AG04450 (cell line): Measurements from ENCODE around the gene NDC80. TPM values are rescaled to one million over a fixed set of nuclear protein-coding genes. Genes with fewer than 3 reads are reported as not detected.

Source experiments
- CTCF ChIA-PET: fragments of 300-600, 350-600 bp; formaldehyde crosslinking; extraction: SDS; loops from one replicate; lab custom pipeline; 2022; ENCODE audit warnings: antibody characterized with exemption, inconsistent platforms; lab: Charles Lee
- POLR2A ChIA-PET: fragments of 350-600 bp; formaldehyde crosslinking; extraction: SDS; loops from one replicate; lab custom pipeline; 2021; ENCODE audit warnings: antibody characterized with exemption, inconsistent platforms; lab: Yijun Ruan, JAX
- DNase-seq: peaks from one replicate; pipeline ENCODE4 v3.0.0-alpha.2; 2011; ENCODE audit warnings: low read depth, low spot score
- H3K27ac ChIP-seq: one replicate; pipeline ENCODE4 v1.5.1; 2012; ENCODE audit warnings: low read depth, low read length, control low read depth
- H3K27me3 ChIP-seq: one replicate; pipeline ENCODE4 v1.6.0; 2012; ENCODE audit warnings: low read length; ENCODE audit not compliant: control insufficient read depth, insufficient read depth
- H3K4me3 ChIP-seq: 2 replicates; pipeline ENCODE4 v1.5.1; 2011; ENCODE audit warnings: mild to moderate bottlenecking, low read depth, low read length, control low read depth
- H3K9me3 ChIP-seq: 2 replicates; pipeline ENCODE4 v1.5.1; 2012; ENCODE audit warnings: low read length; ENCODE audit not compliant: control insufficient read depth, insufficient read depth
- polyA plus RNA-seq: library from polyadenylated mRNA; depleted of rRNA; stranded (reverse); fragments of >200 nt; gene quantifications from 2 replicates; pipeline ENCODE4 v1.2.3, GENCODE V29; 2011
- TF ChIP-seq, protein P1 (sequence below): IDR thresholded peaks from 2 replicates; pipeline ENCODE4 v1.5.1; 2011; ENCODE audit warnings: low read depth, low read length, control low read depth, inconsistent platforms

The NDC80 gene
- polyA plus RNA-seq, 1 experiment, result 10.2 TPM

DNA sequence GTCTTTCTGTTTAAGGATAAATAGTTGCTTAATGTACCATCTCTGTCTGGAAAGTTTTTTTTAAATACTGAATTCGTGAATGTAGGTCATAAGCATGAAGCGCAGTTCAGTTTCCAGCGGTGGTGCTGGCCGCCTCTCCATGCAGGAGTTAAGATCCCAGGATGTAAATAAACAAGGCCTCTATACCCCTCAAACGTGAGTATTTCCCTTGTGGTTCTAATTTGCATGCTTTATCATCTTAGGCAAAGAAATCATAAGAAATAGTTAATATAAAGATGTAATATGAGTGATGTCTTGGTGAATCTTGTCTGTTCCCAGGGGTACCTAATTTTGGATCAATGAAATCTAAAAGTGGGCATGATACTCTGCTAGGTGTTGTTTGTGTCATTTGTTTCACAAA is 1.5 kb downstream of the NDC80 start:
- TF ChIP-seq, protein P1, sequence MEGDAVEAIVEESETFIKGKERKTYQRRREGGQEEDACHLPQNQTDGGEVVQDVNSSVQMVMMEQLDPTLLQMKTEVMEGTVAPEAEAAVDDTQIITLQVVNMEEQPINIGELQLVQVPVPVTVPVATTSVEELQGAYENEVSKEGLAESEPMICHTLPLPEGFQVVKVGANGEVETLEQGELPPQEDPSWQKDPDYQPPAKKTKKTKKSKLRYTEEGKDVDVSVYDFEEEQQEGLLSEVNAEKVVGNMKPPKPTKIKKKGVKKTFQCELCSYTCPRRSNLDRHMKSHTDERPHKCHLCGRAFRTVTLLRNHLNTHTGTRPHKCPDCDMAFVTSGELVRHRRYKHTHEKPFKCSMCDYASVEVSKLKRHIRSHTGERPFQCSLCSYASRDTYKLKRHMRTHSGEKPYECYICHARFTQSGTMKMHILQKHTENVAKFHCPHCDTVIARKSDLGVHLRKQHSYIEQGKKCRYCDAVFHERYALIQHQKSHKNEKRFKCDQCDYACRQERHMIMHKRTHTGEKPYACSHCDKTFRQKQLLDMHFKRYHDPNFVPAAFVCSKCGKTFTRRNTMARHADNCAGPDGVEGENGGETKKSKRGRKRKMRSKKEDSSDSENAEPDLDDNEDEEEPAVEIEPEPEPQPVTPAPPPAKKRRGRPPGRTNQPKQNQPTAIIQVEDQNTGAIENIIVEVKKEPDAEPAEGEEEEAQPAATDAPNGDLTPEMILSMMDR, result no peak
- no peaks in the 10 kb centered on the region for H3K9me3 ChIP-seq
- POLR2A ChIA-PET, result interaction anchor here (0.7 to 0.8 kb wide), 2 partner anchors 82 to 278 kb away, joined by 4 read pairs; no protein-coding TSS in a partner anchor
- no peak overlapping the region for H3K27ac ChIP-seq
- H3K27me3 ChIP-seq, result no peaks in the 10 kb centered on the region
- CTCF ChIA-PET, result no interaction called here
- H3K4me3 ChIP-seq, result peak overlapping the region; percentile 89
- no peak for DNase-seq

DNA sequence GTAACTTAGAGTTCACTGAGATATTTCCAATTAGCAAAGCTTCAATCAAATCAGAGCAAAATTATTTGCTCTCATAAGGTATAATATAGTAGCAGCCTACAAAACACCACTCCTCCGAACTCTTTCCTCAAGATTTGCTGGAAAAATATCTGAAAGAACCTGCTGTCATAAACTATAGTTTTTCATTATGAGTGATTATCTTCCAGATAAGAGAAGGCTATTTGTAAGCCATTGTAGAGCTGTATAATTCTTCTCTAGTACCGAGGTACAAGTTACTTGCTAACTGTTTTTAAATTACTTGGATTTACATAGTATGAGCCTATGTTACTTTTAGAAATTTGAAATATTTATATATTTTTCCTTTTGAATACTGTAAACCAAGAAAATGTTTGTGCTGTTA is 2.1 kb downstream of the NDC80 start:
- Histone ChIP-seq H3K27ac (no peak overlapping the region), H3K9me3 (no peaks in the 10 kb centered on the region), H3K27me3 (no peaks in the 10 kb centered on the region), H3K4me3 (peak overlapping the region; percentile 89)
- no peak for DNase-seq
- ChIA-PET POLR2A (interaction anchor here (0.7 to 0.8 kb wide), 2 partner anchors 82 to 278 kb away, joined by 4 read pairs; no protein-coding TSS in a partner anchor), CTCF (interaction anchor here (0.6 kb wide), 1 partner anchor 12 kb away, joined by 3 read pairs; no protein-coding TSS in a partner anchor)
- TF ChIP-seq, protein P1, result no peak

DNA sequence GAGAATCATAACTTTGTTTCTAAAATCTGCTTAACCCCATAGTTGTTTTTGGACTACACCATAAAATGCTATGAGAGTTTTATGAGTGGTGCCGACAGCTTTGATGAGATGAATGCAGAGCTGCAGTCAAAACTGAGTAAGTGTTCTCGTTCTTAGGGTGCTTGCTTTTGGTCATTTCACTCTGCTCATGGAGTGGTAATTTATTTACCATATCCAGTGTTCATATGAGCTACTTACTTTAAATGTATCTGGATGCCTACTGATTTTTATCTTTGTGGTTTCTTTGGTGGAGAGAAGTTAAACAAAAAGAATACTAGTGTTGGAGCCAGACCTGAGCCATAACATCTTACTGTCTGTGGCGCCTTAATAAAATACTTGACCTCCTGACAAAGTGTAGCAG is 16.4 kb downstream of the NDC80 start:
- no peaks in the 10 kb centered on the region for H3K9me3 ChIP-seq
- POLR2A ChIA-PET, result no interaction called here
- no peak for DNase-seq
- TF ChIP-seq, protein P1, result no peak
- no peak overlapping the region for H3K27ac ChIP-seq
- H3K27me3 ChIP-seq, result no peaks in the 10 kb centered on the region
- H3K4me3 ChIP-seq, result no peak overlapping the region
- CTCF ChIA-PET, result interaction anchor here (0.5 kb wide), 1 partner anchor 8 kb away, joined by 3 read pairs; no protein-coding TSS in a partner anchor

DNA sequence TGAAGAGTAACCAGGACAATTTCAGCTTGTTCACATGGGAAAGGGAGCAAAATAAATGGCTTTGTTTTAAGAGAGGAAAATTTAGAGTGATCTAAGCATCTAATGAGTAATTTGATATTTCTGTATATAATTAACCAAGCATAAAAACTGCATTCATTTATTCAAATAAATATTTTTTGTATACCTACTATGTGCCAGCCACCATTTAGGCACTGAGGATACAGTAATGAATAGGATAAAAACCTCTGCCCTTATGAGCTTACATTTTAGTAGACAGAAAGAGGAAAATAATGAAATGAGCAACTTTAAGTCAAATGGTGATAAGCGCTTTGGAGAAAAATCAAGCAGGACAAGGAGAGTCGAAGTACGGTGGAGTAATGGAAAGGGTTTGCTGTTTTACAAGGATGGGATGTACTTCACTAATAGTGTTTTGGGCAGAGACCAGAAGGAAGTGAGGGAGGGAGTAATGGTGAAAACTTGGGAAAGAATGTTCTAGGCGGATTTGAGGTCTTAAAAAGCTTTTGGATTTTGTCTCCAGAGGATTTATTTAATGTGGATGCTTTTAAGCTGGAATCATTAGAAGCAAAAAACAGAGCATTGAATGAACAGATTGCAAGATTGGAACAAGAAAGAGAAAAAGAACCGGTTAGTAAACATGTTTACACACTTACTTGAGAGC is 17.4 kb downstream of the NDC80 start:
- TF ChIP-seq, protein P1, result no peak
- no peak overlapping the region for H3K4me3 ChIP-seq
- CTCF ChIA-PET, result no interaction called here
- H3K27ac ChIP-seq, result no peak overlapping the region
- POLR2A ChIA-PET, result no interaction called here
- H3K27me3 ChIP-seq, result no peaks in the 10 kb centered on the region
- H3K9me3 ChIP-seq, result no peaks in the 10 kb centered on the region
- DNase-seq, result no peak

DNA sequence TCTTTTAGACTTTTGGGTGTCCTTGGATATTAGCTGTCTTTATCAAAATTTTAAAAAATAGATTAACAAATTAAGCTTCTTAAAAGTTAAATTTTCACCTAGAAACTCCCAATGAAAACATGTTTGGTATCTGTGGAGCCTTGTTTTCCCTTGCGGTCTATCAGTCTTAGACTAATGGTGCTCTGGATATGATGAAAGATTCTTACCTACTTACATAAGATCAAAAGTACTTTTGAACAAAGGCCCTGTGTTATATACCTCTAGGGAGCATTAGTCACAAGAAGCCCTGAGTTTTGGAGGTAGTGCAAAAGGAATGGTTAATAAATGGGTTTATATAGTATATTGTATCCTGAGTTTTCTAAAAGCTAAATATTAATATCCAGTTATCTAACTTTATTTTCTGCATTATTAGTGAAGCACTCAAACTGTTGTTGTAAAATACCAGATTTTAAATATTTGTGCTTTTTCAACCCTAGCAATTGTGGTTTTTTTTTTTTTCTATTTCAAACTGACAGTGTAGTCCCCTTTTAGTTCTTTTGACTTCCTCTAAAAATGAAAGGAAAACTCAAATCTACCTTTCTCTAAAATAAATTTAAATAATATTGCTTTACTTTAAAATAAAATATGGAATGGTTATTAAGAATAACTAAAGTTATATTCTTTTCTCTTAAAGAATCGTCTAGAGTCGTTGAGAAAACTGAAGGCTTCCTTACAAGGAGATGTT is 18.1 kb downstream of the NDC80 start:
- Histone ChIP-seq H3K27ac (no peak overlapping the region), H3K27me3 (no peaks in the 10 kb centered on the region), H3K9me3 (no peaks in the 10 kb centered on the region), H3K4me3 (no peak overlapping the region)
- DNase-seq, result no peak
- ChIA-PET CTCF (no interaction called here), POLR2A (no interaction called here)
- TF ChIP-seq, protein P1, result no peak
